PC-9 (cell line): ENCODE data around the gene IQSEC1.

Experiments used
- CTCF ChIP-seq: fragments of 200-600 bp; sonication (generic); conservative IDR thresholded peaks from 2 replicates; pipeline ENCODE4 v1.6.1; 2017; ENCODE audit warnings: mixed run types, antibody characterized with exemption, mild to moderate bottlenecking, moderate library complexity
- EZH2 ChIP-seq: fragments of 200-600 bp; sonication (generic); IDR thresholded peaks from 2 replicates; pipeline ENCODE4 v1.8.0; 2017; ENCODE audit warnings: antibody characterized with exemption, low read depth

- TF ChIP-seq CTCF (no peak), EZH2 (no peak)
These were observed 1.0 kb downstream of the IQSEC1 start for GRCh38 chr3:13072239-13072599.
